ENCODE measurements around the gene ZNF467.

ZNF467 gene

DNA sequence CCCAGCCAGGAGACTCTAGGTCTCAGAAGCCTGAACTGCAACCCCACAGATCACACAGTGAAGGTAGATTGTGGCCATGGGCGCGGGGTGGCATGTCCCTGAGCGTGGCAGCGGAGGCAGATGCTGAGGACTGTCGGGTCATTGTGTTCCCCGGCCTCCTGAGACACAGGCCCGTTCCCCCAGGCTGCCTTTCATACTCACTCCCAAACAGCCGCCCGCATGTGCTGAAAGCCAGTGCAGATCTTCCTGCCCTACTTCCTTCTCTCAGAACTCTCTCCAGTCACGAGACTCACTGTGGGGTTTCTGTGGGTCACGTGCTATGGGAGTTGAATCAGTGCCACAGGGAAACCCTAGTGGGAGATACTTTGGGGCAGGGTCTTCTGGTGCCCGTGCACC, 48.0 kb downstream of the ZNF467 start:
- DNase-seq (ENCODE audit: low read depth): no peak
- in situ Hi-C loops (cut with HindIII; ENCODE audit: low sequenced_read_pairs): no loop called here
- no peak overlapping the region for H3K4me3 ChIP-seq (ENCODE audit: low read depth, low read length)
- TF ChIP-seq, protein P1, sequence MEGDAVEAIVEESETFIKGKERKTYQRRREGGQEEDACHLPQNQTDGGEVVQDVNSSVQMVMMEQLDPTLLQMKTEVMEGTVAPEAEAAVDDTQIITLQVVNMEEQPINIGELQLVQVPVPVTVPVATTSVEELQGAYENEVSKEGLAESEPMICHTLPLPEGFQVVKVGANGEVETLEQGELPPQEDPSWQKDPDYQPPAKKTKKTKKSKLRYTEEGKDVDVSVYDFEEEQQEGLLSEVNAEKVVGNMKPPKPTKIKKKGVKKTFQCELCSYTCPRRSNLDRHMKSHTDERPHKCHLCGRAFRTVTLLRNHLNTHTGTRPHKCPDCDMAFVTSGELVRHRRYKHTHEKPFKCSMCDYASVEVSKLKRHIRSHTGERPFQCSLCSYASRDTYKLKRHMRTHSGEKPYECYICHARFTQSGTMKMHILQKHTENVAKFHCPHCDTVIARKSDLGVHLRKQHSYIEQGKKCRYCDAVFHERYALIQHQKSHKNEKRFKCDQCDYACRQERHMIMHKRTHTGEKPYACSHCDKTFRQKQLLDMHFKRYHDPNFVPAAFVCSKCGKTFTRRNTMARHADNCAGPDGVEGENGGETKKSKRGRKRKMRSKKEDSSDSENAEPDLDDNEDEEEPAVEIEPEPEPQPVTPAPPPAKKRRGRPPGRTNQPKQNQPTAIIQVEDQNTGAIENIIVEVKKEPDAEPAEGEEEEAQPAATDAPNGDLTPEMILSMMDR (IDR thresholded peaks at IDR 0.05; ENCODE audit: low read depth, low read length, missing control alignments): no peak

DNA sequence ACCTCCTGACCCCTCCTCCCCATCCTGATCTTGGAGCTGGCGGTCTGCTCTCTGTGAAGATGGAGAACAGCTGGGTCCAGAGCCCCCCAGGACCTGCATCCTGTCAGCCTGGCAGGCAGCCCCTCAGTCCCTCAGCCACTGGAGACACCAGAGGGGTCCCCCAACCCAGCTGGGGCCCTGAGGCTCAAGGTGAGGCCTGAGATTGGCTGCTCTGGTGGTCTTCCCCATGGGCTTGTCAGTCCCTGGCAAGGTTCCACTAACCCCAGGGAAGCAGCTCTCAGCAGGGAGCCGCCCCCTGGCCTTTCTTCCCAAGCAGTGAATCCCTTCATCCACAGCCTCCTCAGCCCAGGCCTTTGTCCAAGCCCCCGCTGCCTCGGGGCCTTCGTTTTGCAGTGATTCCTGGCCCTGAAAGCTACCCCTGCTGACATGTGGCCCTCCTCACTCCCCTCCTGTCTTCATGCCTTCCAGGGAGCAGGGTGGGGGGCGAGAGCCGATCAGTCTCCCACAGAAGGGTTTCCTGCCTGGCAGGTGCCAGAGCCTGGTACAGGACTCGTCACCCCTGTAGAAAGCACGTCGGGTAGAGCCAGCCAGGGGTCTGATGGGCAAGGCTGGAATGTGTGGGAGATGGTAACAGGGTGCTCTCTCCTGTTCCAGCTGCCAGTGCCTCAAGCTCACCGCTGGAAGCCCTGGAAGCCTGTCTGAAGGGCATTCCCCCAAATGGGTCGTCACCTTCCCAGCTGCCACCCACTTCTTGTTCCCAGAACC, 48.5 kb downstream of the ZNF467 start:
- H3K4me3 ChIP-seq (ENCODE audit: low read depth, low read length): no peak overlapping the region
- in situ Hi-C loops (cut with HindIII; ENCODE audit: low sequenced_read_pairs): no loop called here
- no peak for DNase-seq (ENCODE audit: low read depth)
- TF ChIP-seq, protein P1 (IDR thresholded peaks at IDR 0.05; ENCODE audit: low read depth, low read length, missing control alignments): no peak

DNA sequence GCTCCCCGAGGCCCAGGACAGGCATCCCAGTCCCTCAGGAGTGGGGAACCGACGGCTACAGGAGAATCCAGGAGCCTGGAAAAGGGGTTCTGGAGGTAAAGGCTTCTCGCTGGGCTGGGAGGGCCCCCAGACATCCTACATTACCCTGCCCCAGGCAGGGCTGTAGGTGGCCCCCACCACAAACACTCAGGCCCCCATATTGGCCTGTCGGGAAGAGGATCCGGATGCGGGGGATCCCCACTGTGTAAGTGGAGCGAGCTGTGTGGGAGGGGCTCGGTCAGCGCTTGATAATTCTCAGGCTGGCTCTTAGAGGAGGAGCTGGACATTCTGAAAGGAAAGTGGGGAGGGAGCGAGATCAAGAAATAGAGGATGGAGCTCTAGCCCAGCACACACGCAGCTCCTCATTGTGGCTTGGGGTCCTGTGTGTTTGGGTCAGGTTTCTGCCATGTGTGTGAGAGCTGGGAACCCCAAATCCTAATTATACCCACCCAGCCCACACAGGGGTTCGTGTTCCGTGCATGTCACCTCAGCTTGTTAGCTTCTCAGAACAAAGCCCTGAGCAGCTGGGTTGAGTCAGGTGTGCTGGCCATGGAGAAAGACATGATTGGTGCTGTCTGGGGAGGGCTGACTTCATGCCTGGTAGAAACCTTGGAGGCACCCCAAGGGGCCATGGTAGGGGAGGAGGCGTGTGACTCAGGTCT, 49.4 kb downstream of the ZNF467 start:
- TF ChIP-seq, protein P1 (IDR thresholded peaks at IDR 0.05; ENCODE audit: low read depth, low read length, missing control alignments): no peak
- in situ Hi-C loops (cut with HindIII; ENCODE audit: low sequenced_read_pairs): no loop called here
- DNase-seq (ENCODE audit: low read depth): no peak
- no peak overlapping the region for H3K4me3 ChIP-seq (ENCODE audit: low read depth, low read length)

DNA sequence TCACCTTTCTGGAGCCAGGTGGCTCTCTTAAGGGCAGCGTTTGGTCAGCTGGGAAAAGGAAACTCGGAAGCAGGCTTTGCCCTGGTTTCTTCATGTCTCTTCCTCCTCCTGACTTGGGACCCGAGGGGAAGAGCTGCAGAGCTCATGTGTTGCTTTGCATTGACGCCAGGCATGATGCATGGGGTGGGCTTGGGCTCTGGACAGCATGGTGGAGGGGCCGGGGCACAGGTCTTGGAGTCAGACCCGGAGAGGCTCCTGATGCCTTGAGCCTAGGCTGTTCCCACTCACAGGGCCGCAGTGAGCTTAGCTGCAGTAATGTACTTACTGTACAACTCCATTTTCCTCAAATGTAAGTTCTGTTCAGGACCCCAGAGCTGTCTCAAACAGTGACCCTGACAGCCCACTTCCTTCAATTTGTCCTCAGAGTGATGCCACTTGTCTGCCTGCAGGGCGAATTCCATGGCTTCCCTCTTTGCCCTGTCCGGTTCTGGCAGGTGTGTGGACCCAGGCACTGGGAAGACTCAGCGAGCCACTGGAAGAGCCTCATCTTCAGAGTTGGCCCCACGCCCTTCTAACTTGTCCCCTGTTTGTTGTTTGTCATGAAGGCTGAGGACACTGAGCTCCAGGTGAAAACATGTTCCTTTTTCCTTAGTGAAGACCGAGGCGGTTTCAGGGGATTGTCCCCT, 50.2 kb downstream of the ZNF467 start:
- H3K4me3 ChIP-seq (ENCODE audit: low read depth, low read length): no peak overlapping the region
- in situ Hi-C loops (cut with HindIII; ENCODE audit: low sequenced_read_pairs): no loop called here
- DNase-seq (ENCODE audit: low read depth): no peak
- TF ChIP-seq, protein P1 (IDR thresholded peaks at IDR 0.05; ENCODE audit: low read depth, low read length, missing control alignments): no peak

DNA sequence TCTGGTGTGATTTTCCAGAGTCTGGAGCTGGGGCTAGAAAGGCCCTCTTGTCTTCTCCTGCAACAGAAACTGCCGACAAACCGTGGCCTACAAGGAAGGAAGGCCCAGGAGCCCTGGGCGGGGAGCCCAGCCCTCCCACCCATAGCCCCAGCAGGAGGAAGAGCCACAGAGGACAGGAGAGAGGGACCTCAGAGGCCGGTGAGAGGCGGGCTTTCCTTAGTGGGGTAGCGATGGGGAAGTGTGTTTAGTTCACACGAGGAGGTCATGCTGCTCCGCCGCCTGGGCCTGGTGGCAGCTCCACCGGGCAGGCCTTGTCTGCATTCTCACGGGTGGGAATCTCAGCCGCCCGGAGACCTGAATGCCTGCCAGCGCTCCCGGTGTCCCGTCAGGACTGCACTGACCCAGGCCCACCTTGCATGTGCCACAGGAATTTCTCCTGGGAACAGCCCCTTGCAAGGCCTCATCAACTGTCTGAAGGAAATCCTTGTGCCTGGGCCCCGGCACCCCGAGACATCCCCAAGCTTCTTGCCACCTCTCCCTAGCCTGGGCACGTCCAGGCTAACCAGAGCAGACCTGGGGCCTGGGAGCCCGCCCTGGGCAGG, 50.9 kb downstream of the ZNF467 start:
- in situ Hi-C loops (cut with HindIII; ENCODE audit: low sequenced_read_pairs): no loop called here
- no peak for DNase-seq (ENCODE audit: low read depth)
- H3K4me3 ChIP-seq (ENCODE audit: low read depth, low read length): no peak overlapping the region
- TF ChIP-seq, protein P1 (IDR thresholded peaks at IDR 0.05; ENCODE audit: low read depth, low read length, missing control alignments): no peak

DNA sequence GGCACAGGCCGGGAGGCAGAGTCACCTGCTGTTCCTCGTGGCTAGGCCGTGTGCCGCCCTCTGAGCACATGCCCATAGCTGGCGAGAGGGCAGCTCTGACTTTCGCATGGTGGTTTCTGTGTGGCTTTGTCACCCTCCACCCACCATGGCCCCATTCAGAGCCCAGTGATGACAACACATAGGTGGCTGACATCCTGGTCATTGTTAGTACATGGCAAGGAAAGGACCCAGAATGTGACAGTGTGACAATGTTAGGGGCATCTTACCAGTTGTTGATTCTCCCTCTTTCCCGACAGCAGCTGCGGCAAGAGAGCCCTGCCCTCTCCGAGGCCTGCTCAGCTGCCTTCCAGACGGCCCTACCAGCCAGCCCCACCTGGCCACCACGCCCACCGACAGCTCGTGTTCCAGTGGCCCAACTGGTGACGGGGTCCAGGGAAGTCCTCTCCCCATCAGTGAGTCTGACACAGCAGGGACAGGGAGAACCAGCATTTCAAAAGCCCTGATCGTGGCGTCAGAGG, 52.2 kb downstream of the ZNF467 start:
- in situ Hi-C loops (cut with HindIII; ENCODE audit: low sequenced_read_pairs): no loop called here
- no peak for DNase-seq (ENCODE audit: low read depth)
- TF ChIP-seq, protein P1 (IDR thresholded peaks at IDR 0.05; ENCODE audit: low read depth, low read length, missing control alignments): no peak
- no peak overlapping the region for H3K4me3 ChIP-seq (ENCODE audit: low read depth, low read length)
